ENCODE measurements around the gene SYCP2L.

GRCh38 chr6:11017090-11017489, 130.2 kb downstream of the SYCP2L start:
- TF ChIP-seq CTCF (conservative IDR thresholded peaks at IDR 0.05 in 1 of 2, IDR thresholded peaks at IDR 0.05 in 1 of 2; ENCODE audit: extremely low read depth in 1 of 2, insufficient read depth in 1 of 2, low read depth in 1 of 2, low read length in 2 of 2) (no peak), EZH2 (IDR thresholded peaks at IDR 0.05; ENCODE audit: borderline replicate concordance, low read length) (no peak)

Measured in mammary epithelial cell (primary cell).